CD4-positive, alpha-beta T cell treated with Interleukin-6 at 100 ng/mL for 8 hours (primary cell): ENCODE results near the gene P2RX6.
"Not testable (repeated sequence)": the region's sequence is repeated elsewhere in the genome, so short reads cannot be mapped to it uniquely, and the experiment has no call there.

ENCODE experiments used
- DNase-seq: peaks from one replicate; pipeline ENCODE4 v3.0.0-alpha.2; 2020; ENCODE audit warnings: mixed read lengths, low spot score

The P2RX6 gene

DNA sequence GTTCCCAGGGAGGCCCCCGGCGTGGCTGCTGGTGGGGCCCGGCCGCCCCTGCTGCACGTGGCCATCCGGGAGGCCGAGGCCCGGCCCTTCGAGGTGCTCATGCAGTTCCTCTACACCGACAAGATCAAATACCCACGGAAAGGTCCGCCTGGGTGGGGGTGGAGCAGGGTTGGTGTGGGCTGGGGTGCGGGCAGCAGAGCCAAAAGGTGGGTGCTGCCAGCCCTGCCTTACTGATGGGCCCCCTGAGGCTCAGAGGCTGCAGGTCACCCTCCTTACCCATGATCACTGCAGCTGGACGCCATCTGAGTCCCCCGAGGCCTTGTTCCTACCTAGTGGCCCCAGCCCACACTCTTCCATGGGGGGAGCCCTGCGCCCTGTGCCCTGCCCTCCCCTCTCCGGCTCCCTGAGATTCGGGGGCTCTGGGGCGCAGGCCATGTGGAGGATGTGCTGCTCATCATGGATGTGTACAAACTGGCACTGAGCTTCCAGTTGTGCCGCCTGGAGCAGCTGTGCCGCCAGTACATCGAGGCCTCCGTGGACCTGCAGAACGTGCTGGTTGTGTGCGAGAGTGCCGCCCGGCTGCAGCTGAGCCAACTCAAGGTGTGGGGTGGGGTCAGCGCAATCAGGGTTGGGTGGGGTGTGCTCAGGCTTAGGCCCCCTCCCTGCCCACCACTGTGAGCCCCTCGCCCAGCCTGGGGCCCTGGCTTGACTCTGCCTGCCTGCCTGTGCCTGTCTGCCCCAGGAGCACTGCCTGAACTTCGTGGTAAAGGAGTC is 20.6 kb upstream of the P2RX6 start:
- DNase-seq, result no peak

DNA sequence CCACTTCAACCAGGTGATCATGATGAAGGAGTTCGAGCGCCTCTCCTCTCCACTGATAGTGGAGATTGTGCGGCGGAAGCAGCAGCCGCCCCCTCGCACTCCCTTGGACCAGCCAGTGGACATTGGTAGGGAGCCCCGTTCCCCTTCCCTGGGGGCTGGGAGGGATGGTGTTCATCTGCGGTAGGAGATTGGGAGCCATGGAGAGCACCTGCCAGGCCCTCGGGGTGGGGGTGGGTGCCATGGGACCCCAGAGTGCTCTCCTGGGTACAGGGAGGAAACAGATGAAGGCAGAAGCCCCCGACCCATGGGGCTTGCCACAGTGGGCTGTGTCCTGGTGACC is 20.1 kb upstream of the P2RX6 start:
- no peak for DNase-seq

DNA sequence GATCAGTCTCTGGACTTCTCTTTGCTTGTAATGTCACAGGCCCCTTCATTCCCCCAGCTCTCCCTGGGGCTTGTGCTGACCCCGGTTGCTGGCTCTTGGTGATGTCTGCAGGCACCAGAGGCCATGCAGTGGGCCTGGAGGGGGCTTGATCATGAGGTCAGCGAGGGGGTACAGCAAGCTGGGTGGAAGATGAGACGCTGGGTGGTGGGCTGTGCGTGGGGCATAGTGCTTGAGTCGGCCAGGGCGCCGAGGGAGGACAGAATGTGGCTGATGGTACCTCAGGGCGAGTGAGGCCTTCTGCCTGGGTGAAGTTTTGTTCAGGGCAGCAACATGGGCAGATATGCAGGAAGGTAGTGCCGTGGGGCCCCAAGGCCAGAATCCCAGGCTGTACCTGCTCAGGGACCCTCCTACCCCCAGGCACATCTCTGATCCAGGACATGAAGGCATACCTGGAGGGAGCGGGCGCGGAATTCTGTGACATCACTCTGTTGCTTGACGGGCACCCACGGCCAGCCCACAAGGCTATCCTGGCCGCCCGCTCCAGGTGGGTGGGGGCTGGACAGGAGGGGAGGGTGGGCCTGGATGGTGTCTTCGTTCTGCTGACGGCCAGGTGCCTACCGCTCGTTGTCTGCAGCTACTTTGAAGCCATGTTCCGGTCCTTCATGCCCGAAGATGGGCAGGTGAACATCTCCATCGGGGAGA is 19.5 kb upstream of the P2RX6 start:
- no peak for DNase-seq

DNA sequence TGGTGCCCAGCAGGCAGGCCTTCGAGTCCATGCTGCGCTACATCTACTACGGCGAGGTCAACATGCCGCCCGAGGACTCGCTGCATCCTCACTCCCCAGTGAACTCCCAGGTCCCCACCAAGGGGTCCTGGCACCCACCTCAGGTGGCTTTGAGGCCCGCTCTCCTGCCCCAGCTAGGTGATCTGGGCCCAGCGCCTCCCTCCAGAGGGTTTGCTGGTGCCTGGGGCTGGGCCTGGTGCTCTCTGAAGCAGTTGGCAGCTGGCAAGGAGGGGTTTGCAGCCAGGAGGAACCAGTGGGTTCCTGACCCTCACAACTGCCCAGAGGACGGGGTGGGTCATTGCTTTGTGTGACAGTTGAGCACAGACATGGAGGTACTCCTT is 18.9 kb upstream of the P2RX6 start:
- no peak for DNase-seq

DNA sequence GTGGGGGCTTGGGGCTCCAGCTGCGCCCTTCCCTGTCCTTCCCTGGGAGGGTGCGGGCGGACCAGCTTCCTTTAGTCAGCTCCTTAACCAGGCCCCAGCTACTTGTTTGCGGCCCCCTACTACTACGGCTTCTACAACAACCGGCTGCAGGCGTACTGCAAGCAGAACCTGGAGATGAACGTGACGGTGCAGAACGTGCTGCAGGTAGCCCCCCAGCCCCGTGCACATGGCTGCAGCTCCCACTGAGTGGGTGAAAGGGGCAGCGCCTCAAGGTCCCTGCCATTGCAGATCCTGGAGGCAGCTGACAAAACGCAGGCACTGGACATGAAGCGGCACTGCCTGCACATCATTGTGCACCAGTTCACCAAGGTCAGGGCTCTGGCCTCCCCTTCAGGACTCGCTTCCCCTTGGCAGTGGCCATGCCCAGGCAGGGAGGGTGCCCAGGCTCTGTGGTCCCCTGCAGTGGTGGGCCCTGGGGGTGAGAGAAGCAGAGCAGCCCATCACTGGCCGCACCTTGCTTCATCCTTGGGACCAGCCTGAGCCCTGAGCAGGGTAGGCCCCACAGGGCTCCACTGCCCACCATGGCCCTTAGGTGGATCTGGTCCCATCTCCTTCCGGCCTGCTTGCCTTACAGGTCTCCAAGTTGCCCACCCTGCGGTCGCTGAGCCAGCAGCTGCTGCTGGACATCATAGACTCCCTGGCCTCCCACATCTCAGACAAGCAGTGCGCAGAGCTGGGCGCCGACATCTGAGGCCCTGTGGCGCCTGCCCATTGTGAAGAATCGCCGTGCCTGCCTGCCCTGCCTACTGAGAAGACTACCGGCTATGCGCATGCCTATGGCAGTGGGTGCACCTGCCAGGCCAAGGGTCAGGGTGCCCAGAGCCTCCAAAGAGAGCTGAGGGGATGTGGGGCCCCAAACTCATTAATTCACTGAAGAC is 18.1 kb upstream of the P2RX6 start:
- DNase-seq, result no peak

DNA sequence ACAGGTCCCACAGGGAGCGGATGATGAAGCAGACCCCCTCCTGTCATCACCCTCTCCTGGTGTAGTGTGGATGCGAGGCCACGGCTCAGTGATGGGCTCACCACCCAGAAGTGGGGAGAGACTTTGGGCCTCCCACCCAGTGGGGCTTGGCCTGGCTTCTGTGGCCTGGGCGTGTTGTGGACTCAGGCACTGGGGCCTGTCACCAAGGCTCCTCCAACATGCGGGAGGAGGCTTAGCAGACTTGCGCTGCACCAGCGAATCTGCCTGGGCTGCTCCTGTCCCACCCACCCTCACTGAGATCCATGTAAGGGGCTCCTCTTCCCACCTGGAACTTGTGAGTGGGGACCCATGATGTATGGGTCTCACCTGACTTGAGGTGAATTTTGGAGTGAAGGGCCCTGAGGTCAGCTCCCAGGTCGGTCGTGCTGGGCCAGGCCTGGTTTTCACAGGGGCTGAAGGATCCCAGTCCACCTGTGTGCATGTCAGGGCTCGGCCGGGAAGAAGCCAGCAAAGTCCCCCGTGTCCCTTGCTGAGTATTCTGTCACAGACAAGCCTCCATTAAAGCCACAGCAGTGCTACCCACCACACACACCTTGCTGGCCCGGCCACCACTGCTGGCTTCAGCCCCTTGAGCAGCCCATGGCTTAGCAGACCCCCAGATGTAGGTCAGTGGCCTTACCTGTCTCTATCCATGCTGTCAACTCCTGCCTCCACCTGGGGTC is 17.3 kb upstream of the P2RX6 start:
- DNase-seq, result no peak

DNA sequence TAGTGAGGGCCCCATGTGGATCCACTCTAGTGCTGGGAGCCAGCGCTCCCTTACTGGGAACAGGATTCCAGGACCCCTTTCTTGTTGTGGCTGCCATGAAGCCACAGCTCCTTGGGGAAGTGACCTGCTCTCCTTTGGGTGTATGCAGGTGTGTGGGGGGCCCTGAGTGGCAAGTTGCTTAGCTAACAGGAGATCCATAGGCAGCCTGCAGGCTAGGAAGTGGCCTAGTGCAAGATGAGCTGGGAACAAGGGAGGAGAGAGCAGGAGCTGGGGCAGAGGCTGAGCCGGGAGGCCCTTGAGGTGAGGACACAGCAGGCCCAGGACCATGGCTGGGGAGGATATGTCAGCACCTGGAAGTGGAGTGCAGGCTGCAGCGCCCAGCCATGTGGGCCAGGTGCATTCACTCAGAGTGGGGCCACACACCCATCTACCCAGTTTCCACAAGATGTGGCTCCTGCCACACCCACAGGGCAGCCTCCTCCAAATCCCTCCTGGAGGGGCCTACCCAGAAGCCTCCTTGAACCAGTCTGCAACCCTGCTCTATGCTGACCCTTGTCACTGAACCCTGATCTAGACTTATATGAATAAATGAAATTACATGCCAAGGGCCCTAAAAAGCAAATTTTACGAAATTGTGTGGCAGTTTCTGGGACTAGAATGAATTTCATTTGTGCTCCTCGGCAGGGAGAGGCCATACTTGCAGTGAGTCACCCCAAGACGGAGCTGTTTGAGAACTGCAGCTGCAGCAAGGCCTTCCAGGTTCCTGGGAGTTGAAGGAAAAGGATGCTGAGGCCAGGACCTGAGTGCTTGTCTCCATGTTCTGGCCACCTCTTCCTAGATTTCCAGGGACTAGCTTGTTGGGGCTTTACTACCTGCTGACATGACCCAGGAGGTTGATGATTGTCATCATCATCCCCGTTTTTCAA is 16.3 kb upstream of the P2RX6 start:
- no peak for DNase-seq

DNA sequence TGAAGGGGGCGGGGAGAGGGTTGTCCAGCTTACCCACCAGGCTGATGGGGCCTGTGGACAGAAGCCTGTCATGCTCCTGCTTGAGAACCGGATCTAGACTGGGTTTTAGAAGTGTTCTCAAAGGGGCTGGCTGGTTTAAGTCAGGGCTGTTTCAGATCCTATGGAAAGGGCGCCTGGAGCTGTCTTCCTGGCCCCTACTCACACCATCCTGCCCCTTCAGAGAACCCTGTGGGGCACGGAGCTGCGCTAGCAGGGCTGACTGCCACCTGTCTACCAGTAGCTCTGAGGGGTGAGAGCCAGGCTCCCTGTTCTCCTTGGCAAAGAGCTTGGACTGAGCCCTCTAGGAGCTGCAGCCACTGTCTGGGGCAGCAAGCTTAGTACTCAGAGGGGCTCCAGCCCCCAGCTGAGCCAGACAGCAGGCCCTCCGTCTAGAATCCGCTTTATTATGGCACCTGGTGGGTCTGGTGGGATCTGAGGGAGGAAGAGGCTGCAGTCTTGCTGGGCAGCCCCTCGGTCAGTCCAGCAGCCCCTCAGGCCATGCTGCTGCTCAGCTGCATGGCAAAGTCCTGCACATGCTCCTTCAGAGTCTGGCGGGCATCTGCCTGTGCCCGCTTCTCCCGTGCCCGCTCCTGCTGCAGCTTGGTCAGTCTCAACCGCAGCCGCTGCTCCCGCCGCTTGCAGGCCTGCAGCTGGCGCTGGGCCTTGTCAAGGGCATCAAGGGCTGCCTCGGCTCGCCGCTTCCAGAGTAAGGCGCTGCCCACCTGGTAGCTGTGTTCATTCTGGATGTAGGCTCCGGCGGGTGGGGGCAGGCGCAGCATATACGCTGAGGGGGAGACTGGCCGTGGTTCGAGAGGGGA is 15.4 kb upstream of the P2RX6 start:
- DNase-seq, result no peak

DNA sequence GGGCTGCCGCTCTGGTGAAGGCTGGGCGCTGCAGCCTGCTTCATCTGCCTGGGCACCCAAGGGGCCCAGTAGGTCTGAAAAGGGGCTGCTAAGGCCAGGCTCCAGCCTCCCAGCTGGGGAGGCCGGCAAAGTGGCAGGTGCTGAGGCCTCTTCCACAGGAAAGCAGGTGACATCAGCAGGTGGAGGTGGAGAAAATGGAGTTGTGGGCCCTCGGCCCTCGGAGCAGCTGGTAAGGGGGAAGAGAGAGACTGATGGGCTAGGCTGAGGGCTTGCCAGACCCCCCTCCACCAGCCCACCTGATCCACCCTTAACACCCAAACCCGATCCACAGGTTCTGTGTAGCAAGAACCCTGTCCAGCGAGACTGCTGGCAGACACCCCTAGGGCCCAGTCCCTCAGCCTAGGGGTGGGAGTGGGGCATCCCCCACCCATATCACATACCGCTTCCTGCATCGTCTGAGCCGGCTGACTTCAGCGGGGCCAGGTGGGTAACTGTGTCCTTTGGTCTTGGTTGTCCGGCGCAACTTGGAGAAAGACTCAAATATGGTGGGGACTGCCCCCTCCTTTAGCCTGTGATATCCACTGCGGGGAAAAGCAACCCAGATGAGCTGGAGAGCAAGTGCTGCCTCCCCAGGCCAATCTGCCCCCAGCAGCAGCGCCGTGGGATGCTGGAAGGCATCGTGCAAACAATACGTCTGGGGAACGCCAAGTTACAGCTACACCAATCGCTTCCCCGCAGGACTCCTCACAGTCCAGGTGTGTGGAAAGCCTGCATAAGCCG is 14.6 kb upstream of the P2RX6 start:
- DNase-seq, result no peak

DNA sequence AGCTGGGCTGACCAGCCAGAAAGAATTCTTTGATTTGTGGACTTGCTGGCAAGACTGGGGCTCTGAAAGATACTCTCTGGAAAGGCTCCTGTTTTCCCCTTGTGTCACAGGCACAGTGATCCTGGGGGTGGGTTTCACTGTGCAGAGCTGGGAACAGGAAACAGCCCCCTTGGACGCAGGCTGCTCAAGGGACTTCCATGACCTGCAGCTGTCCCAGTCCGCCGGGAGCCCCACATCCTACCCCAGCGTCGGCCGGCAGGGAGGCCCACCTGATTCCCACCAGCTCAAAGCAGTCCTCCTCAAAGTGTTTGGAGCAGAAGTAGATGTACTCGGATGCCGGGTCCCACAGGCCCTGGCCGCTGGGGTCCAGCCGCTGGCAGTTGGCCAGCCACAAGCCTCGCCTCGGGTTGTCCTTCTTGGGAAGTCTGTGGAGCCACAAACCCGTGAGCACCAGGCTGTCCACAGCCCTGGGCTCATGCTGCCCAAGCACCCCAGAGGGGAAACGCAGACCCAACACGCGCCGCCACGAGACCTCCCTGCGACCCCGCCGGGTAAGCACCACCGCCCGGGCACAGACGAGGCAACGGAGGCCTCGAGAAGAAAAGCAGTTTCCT is 13.9 kb upstream of the P2RX6 start:
- no peak for DNase-seq

DNA sequence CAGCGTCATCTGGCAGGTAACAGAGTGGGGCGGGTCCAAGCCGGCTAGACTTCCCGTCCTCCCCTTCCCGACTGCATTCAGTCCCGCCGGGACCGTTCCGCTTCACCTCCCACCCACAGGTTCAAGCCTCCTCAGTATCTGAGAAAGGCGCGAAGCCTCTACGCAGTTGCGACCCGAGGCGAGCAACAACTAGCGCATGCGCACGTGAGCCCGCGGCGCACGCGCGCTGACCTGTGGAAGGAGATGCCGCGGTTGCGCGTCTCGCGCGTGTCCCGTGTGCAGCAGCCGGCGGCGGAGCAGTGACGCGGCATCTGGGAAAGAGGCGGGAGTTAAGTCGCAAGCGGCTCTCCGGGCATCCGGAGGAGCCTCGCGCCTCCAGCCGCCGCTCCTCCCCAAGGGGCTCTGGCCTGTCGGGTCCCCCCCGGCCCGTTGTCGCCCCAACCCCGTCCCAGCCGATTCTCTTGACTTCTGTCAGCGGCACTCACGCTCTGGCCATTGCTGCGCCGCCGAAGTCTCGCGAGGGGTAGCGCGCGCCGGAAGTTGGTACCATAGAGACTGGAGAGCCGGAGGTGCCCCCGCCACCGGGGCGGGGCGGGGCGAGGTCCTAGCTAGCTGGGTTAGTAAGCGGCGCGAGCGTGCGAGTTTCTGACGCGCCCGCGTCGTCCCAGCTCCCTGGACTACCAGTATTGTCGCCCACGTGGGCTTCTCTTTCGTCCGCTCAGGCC is 13.2 kb upstream of the P2RX6 start, which contains the start of gene THAP7:
Gene THAP7 (minus strand): TSS at position 518 of the 725 bp plus-strand sequence. CDS start 207 bp downstream, at position 311.
- DNase-seq, result peak; percentile 95

DNA sequence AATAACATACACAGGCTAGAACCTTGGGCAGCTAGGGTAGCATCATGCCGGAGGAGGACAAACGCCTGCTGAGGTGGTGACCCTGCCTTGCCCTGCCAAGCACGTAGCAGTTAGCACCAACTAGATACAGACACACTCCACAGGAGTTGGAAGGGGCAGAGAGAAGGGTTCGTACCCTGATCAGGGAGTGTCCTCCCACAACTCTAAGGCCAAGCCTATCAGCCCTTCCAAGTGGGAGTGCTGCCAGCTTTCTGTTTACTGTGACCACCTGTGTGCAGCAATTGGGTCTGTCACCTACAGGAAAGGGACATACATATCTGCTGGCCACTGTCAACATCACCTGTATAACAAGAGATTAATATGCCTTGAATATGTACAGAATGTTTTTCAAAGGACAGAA is 11.2 kb upstream of the P2RX6 start:
- no peak for DNase-seq

DNA sequence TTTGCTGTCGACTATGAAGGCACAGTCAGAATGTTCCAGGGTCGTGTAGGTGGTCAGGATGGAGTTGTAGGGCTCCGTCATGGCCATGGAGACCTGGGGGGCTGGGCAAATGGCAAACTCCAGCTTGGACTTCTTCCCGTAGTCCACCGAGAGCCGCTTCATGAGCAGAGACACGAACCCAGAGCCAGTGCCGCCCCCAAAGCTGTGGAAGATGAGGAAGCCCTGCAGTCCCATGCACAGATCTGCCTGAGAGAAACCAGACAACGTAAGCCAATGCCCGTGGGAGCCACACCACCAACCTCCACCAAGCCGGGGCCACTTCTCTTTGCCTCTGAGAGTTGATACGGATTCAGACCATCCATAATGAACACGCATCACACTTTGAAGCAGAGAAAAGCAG is 5.8 kb upstream of the P2RX6 start:
- DNase-seq, result not testable (repeated sequence)

DNA sequence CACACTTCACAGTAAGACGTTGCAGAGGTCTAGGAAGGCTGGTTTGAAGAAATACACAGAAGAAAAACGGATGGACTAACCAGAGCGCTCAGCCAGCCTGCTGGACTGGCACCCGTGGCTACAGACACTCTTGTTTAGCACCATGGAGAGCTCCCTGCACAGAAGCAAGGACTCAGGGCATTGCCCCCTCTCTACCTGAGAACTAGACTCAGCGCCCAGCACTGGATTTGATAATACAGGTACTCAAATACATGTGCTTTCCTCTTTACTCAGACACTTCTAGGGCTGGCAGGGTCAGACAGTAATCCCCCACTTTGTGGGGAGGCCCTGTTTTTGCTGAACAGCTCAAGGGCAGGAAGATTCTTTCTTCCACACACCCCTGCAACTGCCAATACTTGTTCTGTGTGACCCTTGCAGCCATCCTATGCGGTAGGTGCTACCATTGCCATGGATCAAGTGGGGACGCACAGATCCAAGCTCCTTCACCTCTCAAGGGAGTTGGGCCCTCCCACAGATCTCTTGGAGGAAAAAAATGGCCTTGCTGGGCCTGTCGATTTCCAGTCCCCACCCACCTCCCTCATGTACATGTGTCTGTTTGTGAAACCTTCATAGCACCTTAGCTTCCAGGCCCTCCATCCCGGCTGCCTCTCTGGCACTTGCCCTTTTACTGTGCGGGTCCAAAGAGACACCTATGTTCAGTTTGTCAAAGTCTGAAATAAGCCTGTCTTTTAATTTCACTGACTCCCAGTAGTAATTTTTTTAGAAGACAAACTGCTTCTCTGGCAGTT is 5.1 kb upstream of the P2RX6 start:
- DNase-seq, result no peak

DNA sequence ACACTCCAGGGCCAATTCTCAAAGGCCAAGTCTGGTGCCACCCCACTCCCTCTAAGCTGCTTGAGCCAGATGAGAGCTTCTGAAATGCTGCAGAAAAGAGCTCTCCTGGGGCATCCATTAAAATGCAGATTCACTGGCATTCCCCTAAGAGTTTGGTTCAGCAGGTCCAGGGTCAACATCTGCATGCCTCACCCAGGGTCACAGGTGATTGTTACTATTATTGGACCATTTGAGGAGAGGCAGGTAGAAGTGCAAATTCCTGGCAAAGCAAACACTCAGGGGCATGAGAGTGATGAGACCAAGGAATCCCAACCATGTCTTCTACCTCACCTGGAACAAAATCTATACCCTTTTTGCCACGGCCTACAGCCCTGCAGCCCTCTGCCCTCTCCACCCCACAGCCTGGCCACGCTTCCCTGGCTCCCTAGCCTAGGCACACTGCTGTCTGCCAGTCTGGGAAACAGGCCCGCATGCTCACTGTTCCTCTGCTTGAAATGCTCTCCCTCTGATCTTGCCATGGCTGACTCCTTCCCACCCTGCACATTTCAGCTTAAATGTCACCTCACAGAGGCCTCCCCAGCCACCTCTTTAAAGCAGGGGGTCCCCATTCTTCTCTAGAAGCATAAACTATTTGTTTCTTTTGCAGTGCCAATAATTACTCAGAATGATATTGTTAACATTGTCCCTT is 4.4 kb upstream of the P2RX6 start:
- DNase-seq, result no peak
